GM12801 (cell line): Measurements from ENCODE around the gene KIF1A.
"Not testable (repeated sequence)": the region's sequence is repeated elsewhere in the genome, so short reads cannot be mapped to it uniquely, and the experiment has no call there.

ENCODE experiments used
- TF ChIP-seq, protein P1 (sequence below): IDR thresholded peaks from one replicate; pipeline ENCODE4 v1.5.1; 2011; ENCODE audit warnings: control low read depth; ENCODE audit not compliant: insufficient read length; ENCODE audit errors: extremely low read depth

KIF1A gene

DNA sequence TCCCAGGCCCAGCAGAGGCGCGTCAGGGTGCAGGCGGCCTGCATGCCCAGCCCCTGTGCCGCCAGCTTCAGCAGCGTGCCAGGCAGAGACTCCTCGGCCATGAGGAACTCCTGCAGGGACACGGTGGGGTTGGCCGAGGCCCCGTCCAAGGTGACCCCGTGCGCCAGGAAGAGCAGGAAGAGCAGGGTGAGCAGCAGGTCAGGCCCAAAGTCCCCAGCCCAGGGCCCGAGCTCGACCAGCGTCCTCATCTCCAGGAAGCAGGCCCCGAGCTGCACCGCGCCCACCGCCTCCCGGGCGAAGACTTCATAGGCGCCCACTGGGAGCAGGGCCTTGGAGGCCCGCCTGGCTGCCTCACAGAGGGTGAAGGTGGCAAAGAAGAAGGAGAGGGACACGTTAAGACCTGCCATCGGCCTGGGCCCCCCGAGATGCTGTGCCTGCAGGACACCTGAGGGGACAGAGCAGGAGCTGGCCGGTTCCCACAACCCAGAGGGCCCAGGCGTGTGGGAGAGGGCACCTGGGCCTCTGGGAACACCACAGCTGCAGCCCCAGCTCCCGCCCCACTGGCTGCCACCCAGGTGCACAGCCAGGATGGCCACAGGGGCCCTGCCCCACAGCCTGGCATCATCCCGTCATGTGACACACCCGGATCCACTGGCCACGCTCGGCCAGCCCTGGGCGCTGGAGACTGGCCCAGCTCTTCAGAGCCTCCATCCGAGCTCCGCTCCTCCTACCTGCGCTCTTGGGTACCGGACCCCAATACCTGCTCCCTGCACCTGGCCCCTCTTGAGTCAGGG lies 137.4 kb downstream of the KIF1A start, which contains the start of gene AQP12B:
TSS of gene AQP12B (minus strand) at position 455 of the 794 bp plus-strand sequence. CDS start at position 407, 48 bp downstream.
- TF ChIP-seq, protein P1, sequence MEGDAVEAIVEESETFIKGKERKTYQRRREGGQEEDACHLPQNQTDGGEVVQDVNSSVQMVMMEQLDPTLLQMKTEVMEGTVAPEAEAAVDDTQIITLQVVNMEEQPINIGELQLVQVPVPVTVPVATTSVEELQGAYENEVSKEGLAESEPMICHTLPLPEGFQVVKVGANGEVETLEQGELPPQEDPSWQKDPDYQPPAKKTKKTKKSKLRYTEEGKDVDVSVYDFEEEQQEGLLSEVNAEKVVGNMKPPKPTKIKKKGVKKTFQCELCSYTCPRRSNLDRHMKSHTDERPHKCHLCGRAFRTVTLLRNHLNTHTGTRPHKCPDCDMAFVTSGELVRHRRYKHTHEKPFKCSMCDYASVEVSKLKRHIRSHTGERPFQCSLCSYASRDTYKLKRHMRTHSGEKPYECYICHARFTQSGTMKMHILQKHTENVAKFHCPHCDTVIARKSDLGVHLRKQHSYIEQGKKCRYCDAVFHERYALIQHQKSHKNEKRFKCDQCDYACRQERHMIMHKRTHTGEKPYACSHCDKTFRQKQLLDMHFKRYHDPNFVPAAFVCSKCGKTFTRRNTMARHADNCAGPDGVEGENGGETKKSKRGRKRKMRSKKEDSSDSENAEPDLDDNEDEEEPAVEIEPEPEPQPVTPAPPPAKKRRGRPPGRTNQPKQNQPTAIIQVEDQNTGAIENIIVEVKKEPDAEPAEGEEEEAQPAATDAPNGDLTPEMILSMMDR, result not testable (repeated sequence)

DNA sequence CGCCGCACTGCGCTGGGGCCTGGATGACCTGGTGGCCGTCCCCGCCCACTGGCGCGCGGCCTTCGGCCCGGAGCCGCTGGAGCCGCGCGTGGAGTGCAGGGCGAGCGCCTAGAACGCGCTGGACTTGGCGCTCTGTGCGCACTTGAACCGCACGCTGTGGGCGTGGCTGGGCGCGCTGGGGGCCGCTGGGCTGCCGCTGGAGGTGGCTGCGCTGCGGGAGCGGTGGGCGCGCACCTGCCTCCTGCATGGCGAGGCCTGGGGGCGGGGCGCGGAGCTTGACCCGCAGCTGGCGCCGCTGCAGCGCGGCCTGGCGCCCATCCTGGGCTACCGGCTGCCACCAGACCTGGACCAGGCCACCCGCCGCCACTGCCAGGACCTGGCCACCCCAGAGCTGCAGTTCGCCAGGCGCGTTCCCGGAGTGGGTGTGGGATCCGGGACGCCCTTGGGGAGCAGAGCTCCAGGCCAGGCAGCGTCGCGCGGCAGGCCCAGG lies 147.3 kb downstream of the KIF1A start:
- TF ChIP-seq, protein P1, result no peak

- TF ChIP-seq, protein P1, result no peak
Measured at GRCh38 chr2:240672076-240672700, 147.8 kb downstream of the KIF1A start.

DNA sequence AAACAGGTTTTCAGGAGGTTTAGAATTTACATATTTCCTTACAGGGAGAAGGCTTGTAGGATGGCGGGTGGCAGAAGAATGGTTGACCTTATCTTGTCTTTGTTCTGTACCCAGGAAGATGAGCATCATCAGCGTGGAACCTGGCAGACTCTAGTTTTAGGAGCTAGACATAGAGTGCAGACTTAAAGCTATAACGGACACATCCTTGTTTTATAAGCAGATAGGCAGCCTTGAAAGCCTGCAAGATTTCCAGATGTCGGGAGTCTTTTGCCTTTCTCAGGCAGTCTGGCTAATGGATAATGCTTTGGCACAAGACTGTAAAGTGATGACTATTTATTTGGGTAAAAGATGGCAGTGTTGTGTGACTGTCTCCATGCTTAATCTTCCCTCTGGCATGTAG lies 149.1 kb downstream of the KIF1A start:
- TF ChIP-seq, protein P1, result no peak

- TF ChIP-seq, protein P1, result no peak
Measured at GRCh38 chr2:240670402-240670801, 149.6 kb downstream of the KIF1A start.

DNA sequence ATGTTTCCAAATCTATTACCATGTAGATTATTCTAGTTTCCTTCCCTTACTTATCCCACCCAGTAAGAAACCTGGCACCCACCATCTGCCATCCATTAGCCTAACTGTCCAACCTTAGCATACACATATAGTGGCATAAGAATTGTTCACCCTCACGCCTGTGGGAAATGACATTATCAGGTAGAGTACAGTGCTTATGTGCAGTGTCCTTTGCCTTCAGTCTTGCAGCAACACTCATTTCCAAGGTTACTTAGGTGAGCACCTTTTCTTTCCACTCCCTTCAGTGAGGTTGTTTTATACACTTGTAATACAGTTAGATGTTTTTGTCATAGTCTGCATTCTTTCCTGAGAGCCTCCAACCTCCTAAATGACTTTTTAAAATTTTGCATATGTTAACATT lies 155.4 kb downstream of the KIF1A start:
- TF ChIP-seq, protein P1, result no peak
